SK-N-SH (cell line): ENCODE data around the gene ACTR1A. TPM values are rescaled to one million over a fixed set of nuclear protein-coding genes. Genes with fewer than 3 reads are reported as not detected.

Source experiments
- CTCF ChIA-PET: fragments of 300-600, 350-600 bp; formaldehyde crosslinking; extraction: SDS; loops from one replicate; lab custom pipeline; 2021; lab: Yijun Ruan, JAX
- POLR2A ChIA-PET: fragments of 350-600 bp; sonication (Branson Sonifier 250); formaldehyde crosslinking; extraction: SDS; loops from one replicate; lab custom pipeline; 2020; ENCODE audit warnings: antibody characterized with exemption, inconsistent platforms; lab: Yijun Ruan, JAX
- DNase-seq: peaks from one replicate; pipeline ENCODE4 v3.0.0; 2012
- H2AFZ ChIP-seq: fragments of 200-600 bp; sonication (generic); 2 replicates; pipeline ENCODE4 v1.8.1; 2016; ENCODE audit warnings: antibody characterized with exemption, mild to moderate bottlenecking, low read depth
- H3F3A ChIP-seq: fragments of 200-600 bp; sonication (generic); replicated peaks from 2 replicates; pipeline ENCODE3; 2016; ENCODE audit warnings: antibody characterized with exemption, mild to moderate bottlenecking; ENCODE audit not compliant: insufficient read depth
- H3K27ac ChIP-seq, 2 experiments: fragments of 200-500 bp in 1 of 2; fragments of 200-600 bp in 1 of 2; sonication (Bioruptor generic) in 1 of 2; sonication (generic), shearing (Covaris generic) in 1 of 2; 2 replicates each; pipeline versions ENCODE4 v1.5.1 to v1.6.1; 2014 to 2016; ENCODE audit warnings: low read depth in 2 of 2, inconsistent platforms in 1 of 2, low read length in 1 of 2, mild to moderate bottlenecking in 1 of 2, mixed read lengths in 1 of 2
- H3K27me3 ChIP-seq: fragments of 200-600 bp; sonication (generic), shearing (Covaris generic); 2 replicates; pipeline ENCODE4 v1.6.1; 2016; ENCODE audit warnings: mixed run types; ENCODE audit not compliant: insufficient read depth
- H3K36me3 ChIP-seq, 2 experiments: fragments of 200-500 bp in 1 of 2; fragments of 200-600 bp in 1 of 2; sonication (Bioruptor generic) in 1 of 2; sonication (generic) in 1 of 2; replicated peaks in 1 of 2; 2 replicates each; pipeline versions ENCODE3 to v1.5.1; 2014 to 2016; ENCODE audit warnings: low read length in 1 of 2, mild to moderate bottlenecking in 1 of 2; ENCODE audit not compliant: insufficient read depth in 2 of 2, control insufficient read depth in 1 of 2
- H3K4me1 ChIP-seq, 2 experiments: fragments of 200-500 bp in 1 of 2; fragments of 200-600 bp in 1 of 2; sonication (Bioruptor generic) in 1 of 2; sonication (generic), shearing (Covaris generic) in 1 of 2; 2 replicates each; pipeline versions ENCODE4 v1.5.1 to v1.6.1; 2014 to 2016; ENCODE audit warnings: low read depth in 1 of 2, low read length in 1 of 2, mixed run types in 1 of 2; ENCODE audit not compliant: insufficient read depth in 2 of 2, control insufficient read depth in 1 of 2
- H3K4me2 ChIP-seq: fragments of 200-600 bp; sonication (generic), shearing (Covaris generic); 2 replicates; pipeline ENCODE4 v1.6.1; 2017; ENCODE audit warnings: mixed run types
- H3K4me3 ChIP-seq, 2 experiments: fragments of 200-500 bp in 1 of 2; fragments of 200-600 bp in 1 of 2; sonication (Bioruptor generic) in 1 of 2; sonication (generic), shearing (Covaris generic) in 1 of 2; 2 replicates each; pipeline versions ENCODE4 v1.5.1 to v1.8.1; 2014 to 2016; ENCODE audit warnings: low read depth in 2 of 2, inconsistent platforms in 1 of 2, low read length in 1 of 2, mild to moderate bottlenecking in 1 of 2, mixed read lengths in 1 of 2, moderate library complexity in 1 of 2
- H3K79me2 ChIP-seq: fragments of 200-600 bp; sonication (generic); 2 replicates; pipeline ENCODE4 v1.8.1; 2017; ENCODE audit warnings: mild to moderate bottlenecking; ENCODE audit not compliant: insufficient read depth
- H3K9ac ChIP-seq: fragments of 200-600 bp; sonication (generic); 2 replicates; pipeline ENCODE4 v1.6.1; 2017; ENCODE audit warnings: mixed run types
- H3K9me2 ChIP-seq: fragments of 200-600 bp; sonication (generic); 2 replicates; pipeline ENCODE4 v1.6.1; 2017; ENCODE audit warnings: mixed run types
- H3K9me3 ChIP-seq: fragments of 200-600 bp; sonication (generic); 2 replicates; pipeline ENCODE4 v1.6.1; 2017; ENCODE audit warnings: mixed run types, mild to moderate bottlenecking, moderate library complexity
- H4K20me1 ChIP-seq: fragments of 200-600 bp; sonication (generic); 2 replicates; pipeline ENCODE4 v1.6.1; 2017; ENCODE audit warnings: mild to moderate bottlenecking, mixed run types; ENCODE audit not compliant: insufficient read depth
- CHD2 ChIP-seq: fragments of 150-350 bp; IDR thresholded peaks from 2 replicates; pipeline ENCODE4 v1.6.1; 2018; ENCODE audit warnings: low read length; ENCODE audit not compliant: partially characterized antibody
- ELF1 ChIP-seq: IDR thresholded peaks from 2 replicates; pipeline ENCODE4 v1.4.0; 2012
- FOSL2 ChIP-seq: IDR thresholded peaks from 2 replicates; pipeline ENCODE4 v1.4.0; 2012; ENCODE audit warnings: low read depth, mild to moderate bottlenecking, moderate library complexity, borderline replicate concordance
- IRF3 ChIP-seq: fragments of 150-350 bp; IDR thresholded peaks from 2 replicates; pipeline ENCODE4 v1.6.1; 2016; ENCODE audit warnings: mild to moderate bottlenecking, low read depth, low read length
- MAX ChIP-seq: IDR thresholded peaks from 2 replicates; pipeline ENCODE4 v1.4.0; 2012; ENCODE audit warnings: low read depth
- MEF2A ChIP-seq: IDR thresholded peaks from 2 replicates; pipeline ENCODE4 v1.4.0; 2012; ENCODE audit warnings: low read depth, borderline replicate concordance
- NRF1 ChIP-seq: IDR thresholded peaks from 2 replicates; pipeline ENCODE4 v1.6.1; 2012; ENCODE audit warnings: low read depth, mild to moderate bottlenecking, low read length
- REST ChIP-seq: IDR thresholded peaks from 2 replicates; pipeline ENCODE4 v1.6.1; 2012; ENCODE audit warnings: mild to moderate bottlenecking, low read depth, low read length, moderate library complexity
- RFX5 ChIP-seq: IDR thresholded peaks from 2 replicates; pipeline ENCODE4 v1.6.1; 2012; ENCODE audit warnings: mild to moderate bottlenecking, improper control_type of control experiment, low read length
- RXRA ChIP-seq: IDR thresholded peaks from 2 replicates; pipeline ENCODE4 v1.4.0; 2012; ENCODE audit warnings: low read depth, mild to moderate bottlenecking, borderline replicate concordance
- SMC3 ChIP-seq: IDR thresholded peaks from 2 replicates; pipeline ENCODE4 v1.6.1; 2012; ENCODE audit warnings: low read depth, low read length, improper control_type of control experiment
- TAF1 ChIP-seq: IDR thresholded peaks from 2 replicates; pipeline ENCODE4 v1.6.1; 2012; ENCODE audit warnings: low read depth, mild to moderate bottlenecking, low read length, moderate library complexity, borderline replicate concordance
- TCF12 ChIP-seq: IDR thresholded peaks from 2 replicates; pipeline ENCODE4 v1.4.0; 2012
- TEAD4 ChIP-seq: IDR thresholded peaks from 2 replicates; pipeline ENCODE4 v1.4.0; 2012; ENCODE audit warnings: mild to moderate bottlenecking, borderline replicate concordance; ENCODE audit not compliant: insufficient read depth
- ZBTB33 ChIP-seq: IDR thresholded peaks from 2 replicates; pipeline ENCODE4 v1.4.0; 2012; ENCODE audit warnings: low read depth, borderline replicate concordance
- WGBS: methylation state at CpG from one replicate; pipeline ENCODE4 v1.1.6; 2017; ENCODE audit warnings: low lambda C conversion rate; 5-methylcytosine and 5-hydroxymethylcytosine counted together
- polyA plus RNA-seq, 3 experiments: library from polyadenylated mRNA; depleted of rRNA; stranded (reverse); fragments of >200 nt; gene quantifications; 2 replicates each; pipeline ENCODE4 v1.2.3, GENCODE V29; 2012

Gene ACTR1A
- polyA plus RNA-seq, 1 of the 3 experiments (the other 2 are of a cell fraction) = 106 TPM

- H3K27me3 ChIP-seq = no peaks in the 10 kb centered on the region
- no peak overlapping the region for H3K9ac ChIP-seq
- WGBS = 87% methylated on average over 17 of the region's 18 CpGs
- POLR2A ChIA-PET = no interaction called here
- H3K9me2 ChIP-seq = no peaks in the 10 kb centered on the region
- no peak for DNase-seq
- no peak for TF ChIP-seq TEAD4
- no peak for TF ChIP-seq RXRA
- no peak for TF ChIP-seq TCF12
- TF ChIP-seq SMC3 = no peak
- no peak for TF ChIP-seq IRF3
- no peak for TF ChIP-seq ELF1
- TF ChIP-seq FOSL2 = no peak
- TF ChIP-seq CHD2 = no peak
- H3F3A ChIP-seq = peaks cover 5% of the 10 kb centered on the region
- H3K4me2 ChIP-seq = no peak overlapping the region
- H3K36me3 ChIP-seq = peaks cover 38 to 73% of the 10 kb centered on the region in 2 experiments
- peaks cover 15% of the 10 kb centered on the region for H3K79me2 ChIP-seq
- no peak overlapping the region for H2AFZ ChIP-seq
- no peak overlapping the region for H3K27ac ChIP-seq
- no peaks in the 10 kb centered on the region for H3K9me3 ChIP-seq
- CTCF ChIA-PET = interaction anchor here (0.9 to 1.3 kb wide), 3 partner anchors 14 to 99 kb away, joined by 3 read pairs; no protein-coding TSS in a partner anchor
- H3K4me3 ChIP-seq = no peak overlapping the region
- H4K20me1 ChIP-seq = 0 out of 2 replicates have a peak, but pooled peaks cover 4% of the 10 kb centered on the region
- no peaks in the 10 kb centered on the region for H3K4me1 ChIP-seq
These were observed 17.3 kb downstream of the ACTR1A start for GRCh38 chr10:102485093-102485784.

- TF ChIP-seq MEF2A (no peak), RFX5 (no peak), TAF1 (no peak), RXRA (no peak), IRF3 (no peak), CHD2 (no peak), ZBTB33 (no peak), TEAD4 (no peak), NRF1 (no peak), REST (no peak), MAX (no peak)
- Histone ChIP-seq H3K4me1 (no peaks in the 10 kb centered on the region), H3K9ac (no peak overlapping the region), H3K79me2 (peaks cover 6% of the 10 kb centered on the region), H3F3A (peaks cover 8% of the 10 kb centered on the region), H3K9me3 (no peaks in the 10 kb centered on the region), H3K27ac (no peak overlapping the region), H4K20me1 (0 out of 2 replicates have a peak, but pooled peaks cover 4% of the 10 kb centered on the region), H2AFZ (no peak overlapping the region), H3K27me3 (no peaks in the 10 kb centered on the region), H3K36me3 (peaks cover 30 to 74% of the 10 kb centered on the region in 2 experiments), H3K9me2 (no peaks in the 10 kb centered on the region), H3K4me3 (no peak overlapping the region), H3K4me2 (no peak overlapping the region)
- DNase-seq = no peak
- over 99% methylated on average over 13 of the region's 13 CpGs for WGBS
- ChIA-PET POLR2A (no interaction called here), CTCF (interaction anchor here (1.4 to 1.6 kb wide), 3 partner anchors 19 to 80 kb away, joined by 3 to 5 read pairs (median 4); partner anchors contain the start of gene ACTR1A)
These were observed 18.5 kb downstream of the ACTR1A start for GRCh38 chr10:102484021-102484420.
